HFF-Myc (cell line): ENCODE results near the gene GRIK2.
A peak's percentile ranks its signal among the peaks of the same experiment; 100 is the strongest.

Experiments
- DNase-seq: peaks from one replicate; pipeline ENCODE4 v3.0.0-alpha.2; 2011; ENCODE audit warnings: low read depth; ENCODE audit errors: extremely low read depth
- H3K4me3 ChIP-seq: replicated peaks from 2 replicates; pipeline ENCODE4 v1.5.1; 2011; ENCODE audit warnings: low read depth, mild to moderate bottlenecking, control low read depth, low read length
- TF ChIP-seq, protein P1 (sequence below): IDR thresholded peaks from 2 replicates; pipeline ENCODE4 v1.5.1; 2012; ENCODE audit warnings: mild to moderate bottlenecking, low read depth, low read length, control low read depth; ENCODE audit errors: missing control alignments

GRIK2 gene

GRCh38 chr6:101722471-101722870 lies 329.0 kb downstream of the GRIK2 start:
- DNase-seq = no peak
- TF ChIP-seq, protein P1, sequence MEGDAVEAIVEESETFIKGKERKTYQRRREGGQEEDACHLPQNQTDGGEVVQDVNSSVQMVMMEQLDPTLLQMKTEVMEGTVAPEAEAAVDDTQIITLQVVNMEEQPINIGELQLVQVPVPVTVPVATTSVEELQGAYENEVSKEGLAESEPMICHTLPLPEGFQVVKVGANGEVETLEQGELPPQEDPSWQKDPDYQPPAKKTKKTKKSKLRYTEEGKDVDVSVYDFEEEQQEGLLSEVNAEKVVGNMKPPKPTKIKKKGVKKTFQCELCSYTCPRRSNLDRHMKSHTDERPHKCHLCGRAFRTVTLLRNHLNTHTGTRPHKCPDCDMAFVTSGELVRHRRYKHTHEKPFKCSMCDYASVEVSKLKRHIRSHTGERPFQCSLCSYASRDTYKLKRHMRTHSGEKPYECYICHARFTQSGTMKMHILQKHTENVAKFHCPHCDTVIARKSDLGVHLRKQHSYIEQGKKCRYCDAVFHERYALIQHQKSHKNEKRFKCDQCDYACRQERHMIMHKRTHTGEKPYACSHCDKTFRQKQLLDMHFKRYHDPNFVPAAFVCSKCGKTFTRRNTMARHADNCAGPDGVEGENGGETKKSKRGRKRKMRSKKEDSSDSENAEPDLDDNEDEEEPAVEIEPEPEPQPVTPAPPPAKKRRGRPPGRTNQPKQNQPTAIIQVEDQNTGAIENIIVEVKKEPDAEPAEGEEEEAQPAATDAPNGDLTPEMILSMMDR = no peak
- H3K4me3 ChIP-seq = no peak overlapping the region

- TF ChIP-seq, protein P1 = no peak
- peak; percentile 57 for DNase-seq
- no peak overlapping the region for H3K4me3 ChIP-seq
These were observed 329.6 kb downstream of the GRIK2 start for GRCh38 chr6:101722991-101723579.

- TF ChIP-seq, protein P1 = no peak
- no peak for DNase-seq
- H3K4me3 ChIP-seq = no peak overlapping the region
These were observed 334.9 kb downstream of the GRIK2 start for GRCh38 chr6:101728388-101728787.

- TF ChIP-seq, protein P1 = no peak
- H3K4me3 ChIP-seq = no peak overlapping the region
- DNase-seq = no peak
These were observed 335.4 kb downstream of the GRIK2 start for GRCh38 chr6:101728956-101729355.

DNA sequence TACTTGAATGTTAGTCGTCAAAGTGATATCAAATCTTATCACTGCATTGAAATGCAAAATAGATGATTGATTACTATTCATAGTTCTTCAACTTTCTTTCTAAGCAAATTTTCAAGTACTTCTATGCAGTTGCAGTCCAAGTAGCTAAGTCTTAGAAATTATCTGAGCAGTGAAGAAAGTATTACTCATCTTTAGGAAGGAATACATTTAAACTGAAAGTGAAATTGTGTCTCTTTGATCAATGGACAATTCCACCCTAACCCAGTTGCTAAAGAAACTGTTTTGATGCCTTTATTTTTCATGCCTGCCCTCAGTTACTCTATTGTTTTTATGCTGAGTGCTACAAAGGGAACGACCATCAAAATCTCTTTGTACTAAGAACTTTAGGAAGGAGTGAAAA lies 337.4 kb downstream of the GRIK2 start:
- no peak for DNase-seq
- H3K4me3 ChIP-seq = no peak overlapping the region
- TF ChIP-seq, protein P1 = no peak

- TF ChIP-seq, protein P1 = no peak
- no peak for DNase-seq
- no peak overlapping the region for H3K4me3 ChIP-seq
These were observed 340.4 kb downstream of the GRIK2 start for GRCh38 chr6:101733899-101734298.

- H3K4me3 ChIP-seq = no peak overlapping the region
- TF ChIP-seq, protein P1 = no peak
- no peak for DNase-seq
These were observed 345.0 kb downstream of the GRIK2 start for GRCh38 chr6:101738481-101738880.
